GM12874 (cell line): ENCODE measurements around the gene SLC25A21.

Experiments
- CTCF ChIP-seq: IDR thresholded peaks from 2 replicates; pipeline ENCODE4 v1.5.1; 2011; ENCODE audit warnings: low read depth, mild to moderate bottlenecking, control low read depth, low read length, moderate library complexity; ENCODE audit not compliant: insufficient read depth

Gene SLC25A21

GRCh38 chr14:36857842-36858445 is 314.5 kb downstream of the SLC25A21 start:
- TF ChIP-seq CTCF = no peak

GRCh38 chr14:36857136-36857535 is 315.3 kb downstream of the SLC25A21 start:
- no peak for TF ChIP-seq CTCF

GRCh38 chr14:36856095-36856878 is 316.1 kb downstream of the SLC25A21 start:
- TF ChIP-seq CTCF = no peak

- no peak for TF ChIP-seq CTCF
Observed at GRCh38 chr14:36855396-36855795, 317.0 kb downstream of the SLC25A21 start.

GRCh38 chr14:36852981-36853691 is 319.3 kb downstream of the SLC25A21 start:
- no peak for TF ChIP-seq CTCF

- TF ChIP-seq CTCF = no peak
Observed at GRCh38 chr14:36848213-36848612, 324.2 kb downstream of the SLC25A21 start.

GRCh38 chr14:36847366-36847765 is 325.0 kb downstream of the SLC25A21 start:
- TF ChIP-seq CTCF = no peak
